Hepatocyte (in vitro differentiated cells): ENCODE measurements around the gene TULP4.
"Not testable (repeated sequence)": the region's sequence is repeated elsewhere in the genome, so short reads cannot be mapped to it uniquely, and the experiment has no call there.

Experiments
- EZH2phosphoT487 ChIP-seq: fragments of 200-600 bp; sonication (generic); IDR thresholded peaks from one replicate; pipeline ENCODE4 v1.6.1; 2018; ENCODE audit warnings: antibody characterized with exemption, mild to moderate bottlenecking, low read depth, moderate library complexity; ENCODE audit not compliant: unreplicated experiment, severe bottlenecking
- TF ChIP-seq, protein P1 (sequence below): fragments of 200-600 bp; sonication (generic); IDR thresholded peaks from 2 replicates; pipeline ENCODE4 v1.5.1; 2016; ENCODE audit warnings: antibody characterized with exemption, mild to moderate bottlenecking; ENCODE audit not compliant: poor library complexity

DNA sequence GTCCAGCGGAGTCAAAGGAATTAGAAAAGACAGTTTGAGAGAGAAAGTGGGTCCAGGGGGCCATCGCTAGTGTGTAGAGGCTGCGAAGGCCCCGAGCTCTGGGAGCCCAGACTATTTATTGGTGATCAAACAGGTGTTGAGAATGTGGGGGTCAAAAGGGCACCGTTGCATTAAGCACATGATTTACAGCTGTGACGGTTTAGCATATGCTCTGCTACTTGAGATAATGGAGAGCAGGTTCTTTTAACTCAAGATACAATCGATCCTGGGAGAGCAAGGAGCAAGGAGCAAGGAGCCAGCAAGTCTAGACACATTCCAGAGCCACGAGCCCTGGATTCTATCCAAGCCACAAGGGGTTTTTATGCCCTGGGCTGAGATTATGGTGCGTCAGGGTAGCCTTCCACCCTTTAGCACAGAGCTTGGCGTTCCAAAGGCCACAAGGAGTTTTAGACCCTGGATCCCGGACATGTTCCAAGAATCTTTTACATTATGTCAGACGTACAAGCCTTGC lies 93.1 kb downstream of the TULP4 start:
- TF ChIP-seq, protein P1, sequence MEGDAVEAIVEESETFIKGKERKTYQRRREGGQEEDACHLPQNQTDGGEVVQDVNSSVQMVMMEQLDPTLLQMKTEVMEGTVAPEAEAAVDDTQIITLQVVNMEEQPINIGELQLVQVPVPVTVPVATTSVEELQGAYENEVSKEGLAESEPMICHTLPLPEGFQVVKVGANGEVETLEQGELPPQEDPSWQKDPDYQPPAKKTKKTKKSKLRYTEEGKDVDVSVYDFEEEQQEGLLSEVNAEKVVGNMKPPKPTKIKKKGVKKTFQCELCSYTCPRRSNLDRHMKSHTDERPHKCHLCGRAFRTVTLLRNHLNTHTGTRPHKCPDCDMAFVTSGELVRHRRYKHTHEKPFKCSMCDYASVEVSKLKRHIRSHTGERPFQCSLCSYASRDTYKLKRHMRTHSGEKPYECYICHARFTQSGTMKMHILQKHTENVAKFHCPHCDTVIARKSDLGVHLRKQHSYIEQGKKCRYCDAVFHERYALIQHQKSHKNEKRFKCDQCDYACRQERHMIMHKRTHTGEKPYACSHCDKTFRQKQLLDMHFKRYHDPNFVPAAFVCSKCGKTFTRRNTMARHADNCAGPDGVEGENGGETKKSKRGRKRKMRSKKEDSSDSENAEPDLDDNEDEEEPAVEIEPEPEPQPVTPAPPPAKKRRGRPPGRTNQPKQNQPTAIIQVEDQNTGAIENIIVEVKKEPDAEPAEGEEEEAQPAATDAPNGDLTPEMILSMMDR = not testable (repeated sequence)
- not testable (repeated sequence) for TF ChIP-seq EZH2phosphoT487
